Natural killer cell (primary cell): ENCODE results near the gene IRF4. TPM values are rescaled to one million over a fixed set of nuclear protein-coding genes. Genes with fewer than 3 reads are reported as not detected.

Experiments
- ATAC-seq, 3 donors: fragments of 150-1000 bp in 2 of 3; fragments of 200-7000 bp in 1 of 3; cut with Tn5 transposase; 1 replicate in 1 of 3; 2 replicates in 2 of 3; pipeline ENCODE4 v1.10.0; 2021; ENCODE audit warnings: mild to moderate bottlenecking in 2 of 3, moderate library complexity in 2 of 3
- DNase-seq, 2 donors: peaks; one replicate each; pipeline versions ENCODE4 v3.0.0 to v3.0.0-alpha.2; 2013 to 2021; ENCODE audit warnings: mixed read lengths in 1 of 2
- H3K27ac ChIP-seq: one replicate; pipeline ENCODE4 v1.5.1; 2013; ENCODE audit warnings: mild to moderate bottlenecking, low read length
- H3K27me3 ChIP-seq: one replicate; pipeline ENCODE4 v1.6.1; 2013; ENCODE audit warnings: low read length; ENCODE audit not compliant: control insufficient read depth, insufficient read depth
- H3K36me3 ChIP-seq: one replicate; pipeline ENCODE4 v1.6.1; 2013; ENCODE audit warnings: low read length; ENCODE audit not compliant: control insufficient read depth, insufficient read depth
- H3K4me1 ChIP-seq: one replicate; pipeline ENCODE4 v1.6.1; 2013; ENCODE audit warnings: low read length; ENCODE audit not compliant: control insufficient read depth, insufficient read depth
- H3K4me3 ChIP-seq: one replicate; pipeline ENCODE4 v1.5.1; 2013; ENCODE audit warnings: low read length
- H3K9me3 ChIP-seq: one replicate; pipeline ENCODE4 v1.6.1; 2013; ENCODE audit warnings: low read length; ENCODE audit not compliant: control insufficient read depth, insufficient read depth
- H3K27ac Mint-ChIP-seq, 2 donors: one replicate each; pipeline ENCODE4 v1.8.0; 2022; ENCODE audit warnings: mild to moderate bottlenecking in 2 of 2, mixed read lengths in 2 of 2, moderate library complexity in 1 of 2
- H3K27me3 Mint-ChIP-seq, 2 donors: one replicate each; pipeline ENCODE4 v1.8.0; 2022; ENCODE audit warnings: low read depth in 2 of 2, mixed read lengths in 2 of 2
- H3K36me3 Mint-ChIP-seq: one replicate; pipeline ENCODE4 v1.8.0; 2022; ENCODE audit warnings: mixed read lengths
- H3K4me1 Mint-ChIP-seq, 2 donors: one replicate each; pipeline ENCODE4 v1.8.0; 2022; ENCODE audit warnings: mixed read lengths in 2 of 2
- H3K4me3 Mint-ChIP-seq: one replicate; pipeline ENCODE4 v1.8.0; 2022; ENCODE audit warnings: mild to moderate bottlenecking, moderate library complexity, mixed read lengths
- H3K9me3 Mint-ChIP-seq, 2 donors: one replicate each; pipeline ENCODE4 v1.8.0; 2022; ENCODE audit warnings: mixed read lengths in 2 of 2
- CTCF ChIP-seq: fragments of 200-600 bp; IDR thresholded peaks from one replicate; pipeline ENCODE4 v1.8.0; 2022; ENCODE audit warnings: antibody characterized with exemption
- whole genome bisulfite sequencing: methylation state at CpG from one replicate; pipeline ENCODE4 v1.1.7; 2013; ENCODE audit warnings: missing lambda C conversion rate; ENCODE audit not compliant: insufficient coverage; 5-methylcytosine and 5-hydroxymethylcytosine counted together
- intact Hi-C: fragments of 100-400 bp; cut with micrococcal nuclease; formaldehyde crosslinking; loops from one replicate; pipeline ENCODE4 v1.14.2; 2022
- total RNA-seq, 4 donors: library from RNA; stranded (reverse); fragments of 120-200 nt in 1 of 4; gene quantifications; one replicate each; pipeline versions ENCODE4 v1.2.3 to v1.2.4, GENCODE V29; 2013 to 2022

The IRF4 gene
- total RNA-seq, 3 donors from 2014 or later (not counting 1 experiment from before 2014, with no cell fraction given), result 3.5 to 37.5 (median 3.5) TPM

GRCh38 chr6:372336-372911, 19.1 kb upstream of the IRF4 start:
- Histone ChIP-seq H3K4me3 (no peak overlapping the region), H3K36me3 (no peaks in the 10 kb centered on the region), H3K9me3 (peaks cover 7% of the 10 kb centered on the region), H3K4me1 (peaks cover 12% of the 10 kb centered on the region), H3K27me3 (no peaks in the 10 kb centered on the region), H3K27ac (no peak overlapping the region)
- 55% methylated on average over 16 of the region's 16 CpGs for WGBS
- TF ChIP-seq CTCF, result no peak
- Mint-ChIP-seq H3K4me3 (no peak overlapping the region), H3K4me1 (peaks cover 9 to 17% of the 10 kb centered on the region in 2 donors), H3K27me3 (peaks cover 18 to 20% of the 10 kb centered on the region in 2 donors), H3K9me3 (peaks cover 0 to 4% of the 10 kb centered on the region in 2 donors), H3K27ac (no peak overlapping the region), H3K36me3 (no peaks in the 10 kb centered on the region)
- DNase-seq, result no peak
- intact Hi-C loops, result no loop called here
- ATAC-seq, result peak in 1 of 3 donors; percentile 26

- no peak overlapping the region for H3K27ac ChIP-seq
- H3K4me3 ChIP-seq, result no peak overlapping the region
- peaks cover 7% of the 10 kb centered on the region for H3K9me3 ChIP-seq
- H3K4me1 Mint-ChIP-seq, result peaks cover 9 to 17% of the 10 kb centered on the region in 2 donors
- H3K27ac Mint-ChIP-seq, result no peak overlapping the region
- H3K36me3 Mint-ChIP-seq, result no peaks in the 10 kb centered on the region
- no peak for TF ChIP-seq CTCF
- H3K4me1 ChIP-seq, result peaks cover 12% of the 10 kb centered on the region
- WGBS, result 84% methylated on average over 8 of the region's 8 CpGs
- H3K27me3 ChIP-seq, result no peaks in the 10 kb centered on the region
- H3K4me3 Mint-ChIP-seq, result no peak overlapping the region
- H3K27me3 Mint-ChIP-seq, result peaks cover 18 to 20% of the 10 kb centered on the region in 2 donors
- no peak for DNase-seq
- no peak for ATAC-seq
- no peaks in the 10 kb centered on the region for H3K36me3 ChIP-seq
- peaks cover 0 to 4% of the 10 kb centered on the region in 2 donors for H3K9me3 Mint-ChIP-seq
- intact Hi-C loops, result no loop called here
These were observed 18.5 kb upstream of the IRF4 start for GRCh38 chr6:373031-373430.

- ATAC-seq (no peak), DNase-seq (no peak)
- Mint-ChIP-seq H3K36me3 (no peaks in the 10 kb centered on the region), H3K4me1 (peaks cover 12 to 24% of the 10 kb centered on the region in 2 donors), H3K27me3 (peaks cover 20 to 23% of the 10 kb centered on the region in 2 donors), H3K9me3 (peaks cover 0 to 4% of the 10 kb centered on the region in 2 donors), H3K27ac (no peak overlapping the region), H3K4me3 (no peak overlapping the region)
- H3K27ac ChIP-seq, result no peak overlapping the region
- no peak for TF ChIP-seq CTCF
- H3K4me1 ChIP-seq, result peaks cover 18% of the 10 kb centered on the region
- no peaks in the 10 kb centered on the region for H3K27me3 ChIP-seq
- H3K9me3 ChIP-seq, result peaks cover 7% of the 10 kb centered on the region
- H3K4me3 ChIP-seq, result no peak overlapping the region
- no peaks in the 10 kb centered on the region for H3K36me3 ChIP-seq
- intact Hi-C loops, result no loop called here
- WGBS, result 87% methylated on average over 26 of the region's 26 CpGs
These were observed 17.5 kb upstream of the IRF4 start for GRCh38 chr6:373773-374724.
